Smooth muscle cell (in vitro differentiated cells): ENCODE results near the gene RFC2. TPM values are rescaled to one million over a fixed set of nuclear protein-coding genes. Genes with fewer than 3 reads are reported as not detected.

ENCODE experiments used
- DNase-seq: peaks from one replicate; lab custom pipeline; 2025; ENCODE audit not compliant: unreplicated experiment; lab: John Stamatoyannopoulos, UW
- H2AFZ ChIP-seq: fragments of 200-600 bp; sonication (generic); 2 replicates; pipeline ENCODE4 v1.6.0; 2016; ENCODE audit warnings: antibody characterized with exemption, low read depth, mild to moderate bottlenecking
- H3F3A ChIP-seq: fragments of 200-600 bp; sonication (generic); 2 replicates; pipeline ENCODE4 v1.6.0; 2017; ENCODE audit warnings: antibody characterized with exemption, low read depth
- H3K27ac ChIP-seq: fragments of 200-600 bp; sonication (generic); 2 replicates; pipeline ENCODE4 v1.5.1; 2016; ENCODE audit warnings: low read depth, mild to moderate bottlenecking
- H3K27me3 ChIP-seq: fragments of 200-600 bp; sonication (generic); 2 replicates; pipeline ENCODE4 v1.6.1; 2016; ENCODE audit warnings: low read depth, mild to moderate bottlenecking
- H3K36me3 ChIP-seq: fragments of 200-600 bp; sonication (generic); 2 replicates; pipeline ENCODE4 v1.5.1; 2016; ENCODE audit warnings: low read depth
- H3K4me1 ChIP-seq: fragments of 200-600 bp; sonication (generic); 2 replicates; pipeline ENCODE4 v1.5.1; 2016; ENCODE audit warnings: low read depth
- H3K4me2 ChIP-seq: fragments of 200-600 bp; sonication (generic); 2 replicates; pipeline ENCODE4 v1.6.0; 2016; ENCODE audit warnings: mild to moderate bottlenecking
- H3K4me3 ChIP-seq: fragments of 200-600 bp; sonication (generic); 2 replicates; pipeline ENCODE4 v1.5.1; 2016; ENCODE audit warnings: mild to moderate bottlenecking
- H3K79me2 ChIP-seq: fragments of 200-600 bp; sonication (generic); 2 replicates; pipeline ENCODE4 v1.6.0; 2016; ENCODE audit warnings: low read depth, mild to moderate bottlenecking
- H3K9ac ChIP-seq: fragments of 200-600 bp; sonication (generic); 2 replicates; pipeline ENCODE4 v1.6.0; 2016; ENCODE audit warnings: low read depth
- H3K9me3 ChIP-seq: fragments of 200-600 bp; sonication (generic); replicated peaks from 2 replicates; pipeline ENCODE4 v1.5.1; 2016; ENCODE audit warnings: low read depth
- H4K20me1 ChIP-seq: fragments of 200-600 bp; sonication (generic); 2 replicates; pipeline ENCODE4 v1.6.0; 2016; ENCODE audit warnings: low read depth
- CTCF ChIP-seq: fragments of 200-600 bp; sonication (generic); IDR thresholded peaks from 2 replicates; pipeline ENCODE4 v1.5.1; 2017; ENCODE audit warnings: borderline replicate concordance, mild to moderate bottlenecking, antibody characterized with exemption; ENCODE audit not compliant: insufficient read depth, poor library complexity, severe bottlenecking
- WGBS: methylation state at CpG from one replicate; pipeline ENCODE4 v1.1.7; 2016; ENCODE audit warnings: low lambda C conversion rate; 5-methylcytosine and 5-hydroxymethylcytosine counted together
- polyA plus RNA-seq: library from polyadenylated mRNA; unstranded; fragments of >200 nt; fragmentation: Nextera tagmentation; extraction: Ambion mirVana; gene quantifications from 2 replicates; pipeline ENCODE4 v1.2.1, GENCODE V29; 2016
- total RNA-seq: library from RNA; depleted of rRNA; stranded (reverse); fragments of >200 nt; gene quantifications from 2 replicates; pipeline ENCODE4 v1.2.3, GENCODE V29; 2014

The RFC2 gene
- total and polyA plus RNA-seq, 2 experiments from 2014 or later, result 28.9 to 29.4 TPM

GRCh38 chr7:74223711-74224510 is 30.3 kb downstream of the RFC2 start:
- Histone ChIP-seq H3K4me2 (no peak overlapping the region), H2AFZ (no peak overlapping the region), H3K79me2 (no peaks in the 10 kb centered on the region), H3K4me3 (no peak overlapping the region), H3K9me3 (no peaks in the 10 kb centered on the region), H3K4me1 (no peaks in the 10 kb centered on the region), H3K36me3 (no peaks in the 10 kb centered on the region), H3K27ac (no peak overlapping the region), H4K20me1 (no peaks in the 10 kb centered on the region), H3F3A (no peaks in the 10 kb centered on the region), H3K9ac (no peak overlapping the region), H3K27me3 (no peaks in the 10 kb centered on the region)
- no peak for DNase-seq
- no peak for TF ChIP-seq CTCF
- WGBS, result 95% methylated on average over 18 of the region's 18 CpGs

- no peaks in the 10 kb centered on the region for H3K9me3 ChIP-seq
- H3K4me2 ChIP-seq, result no peak overlapping the region
- H3K27ac ChIP-seq, result no peak overlapping the region
- no peak for DNase-seq
- no peaks in the 10 kb centered on the region for H4K20me1 ChIP-seq
- H3K9ac ChIP-seq, result no peak overlapping the region
- no peaks in the 10 kb centered on the region for H3K4me1 ChIP-seq
- no peaks in the 10 kb centered on the region for H3F3A ChIP-seq
- H3K36me3 ChIP-seq, result no peaks in the 10 kb centered on the region
- 92% methylated on average over 17 of the region's 17 CpGs for WGBS
- H3K4me3 ChIP-seq, result no peak overlapping the region
- no peaks in the 10 kb centered on the region for H3K27me3 ChIP-seq
- no peaks in the 10 kb centered on the region for H3K79me2 ChIP-seq
- H2AFZ ChIP-seq, result no peak overlapping the region
- TF ChIP-seq CTCF, result no peak
These were observed 31.1 kb downstream of the RFC2 start for GRCh38 chr7:74222851-74223710.

GRCh38 chr7:74221713-74222112 is 32.5 kb downstream of the RFC2 start:
- Histone ChIP-seq H3K27ac (no peak overlapping the region), H4K20me1 (no peaks in the 10 kb centered on the region), H3F3A (no peaks in the 10 kb centered on the region), H2AFZ (no peak overlapping the region), H3K36me3 (no peaks in the 10 kb centered on the region), H3K79me2 (no peaks in the 10 kb centered on the region), H3K9me3 (no peaks in the 10 kb centered on the region), H3K4me2 (no peak overlapping the region), H3K27me3 (no peaks in the 10 kb centered on the region), H3K4me3 (no peak overlapping the region), H3K4me1 (no peaks in the 10 kb centered on the region), H3K9ac (no peak overlapping the region)
- no peak for TF ChIP-seq CTCF
- DNase-seq, result no peak
- 99% methylated on average over 5 of the region's 11 CpGs for WGBS
